G401.6 (cell line): ENCODE measurements around the gene CDH3.

Source experiments
- FAIRE-seq: peaks from 2 replicates; lab custom pipeline; 2012; peaks lifted over from hg19 to GRCh38; lab: Jason Lieb, UNC

Gene CDH3

GRCh38 chr16:68644715-68645493, at the start of gene CDH3:
TSS of gene CDH3 (plus strand) at chr16:68645310. CDS start at chr16:68645380, 70 bp downstream.
- FAIRE-seq = no peak

- no peak for FAIRE-seq
Observed at GRCh38 chr16:68596266-68596665, 48.8 kb upstream of the CDH3 start.

- FAIRE-seq = no peak
Observed at GRCh38 chr16:68599586-68599985, 45.5 kb upstream of the CDH3 start.

GRCh38 chr16:68605746-68606145, 39.4 kb upstream of the CDH3 start:
- no peak for FAIRE-seq

GRCh38 chr16:68607443-68607842, 37.7 kb upstream of the CDH3 start:
- FAIRE-seq = no peak

GRCh38 chr16:68608330-68608729, 36.8 kb upstream of the CDH3 start:
- no peak for FAIRE-seq

GRCh38 chr16:68612996-68613395, 32.1 kb upstream of the CDH3 start:
- FAIRE-seq = no peak

- FAIRE-seq = no peak
Observed at GRCh38 chr16:68617734-68618133, 27.4 kb upstream of the CDH3 start.

- no peak for FAIRE-seq
Observed at GRCh38 chr16:68626557-68626956, 18.6 kb upstream of the CDH3 start.

- FAIRE-seq = no peak
Observed at GRCh38 chr16:68627951-68628425, 17.1 kb upstream of the CDH3 start.

- no peak for FAIRE-seq
Observed at GRCh38 chr16:68629351-68629910, 15.7 kb upstream of the CDH3 start.

- no peak for FAIRE-seq
Observed at GRCh38 chr16:68636064-68636560, 9.0 kb upstream of the CDH3 start.

- FAIRE-seq = no peak
Observed at GRCh38 chr16:68636818-68637217, 8.3 kb upstream of the CDH3 start.

GRCh38 chr16:68640972-68641371, 4.1 kb upstream of the CDH3 start:
- no peak for FAIRE-seq

- FAIRE-seq = no peak
Observed at GRCh38 chr16:68642047-68642435, 3.1 kb upstream of the CDH3 start.

GRCh38 chr16:68642436-68643101, 2.5 kb upstream of the CDH3 start:
- FAIRE-seq = no peak

GRCh38 chr16:68643227-68643626, 1.9 kb upstream of the CDH3 start:
- FAIRE-seq = no peak

- no peak for FAIRE-seq
Observed at GRCh38 chr16:68643847-68644246, 1.3 kb upstream of the CDH3 start.

GRCh38 chr16:68644296-68644695, 814 bp upstream of the CDH3 start:
- no peak for FAIRE-seq

- FAIRE-seq = no peak
Observed at GRCh38 chr16:68645494-68646388, 631 bp downstream of the CDH3 start.

- no peak for FAIRE-seq
Observed at GRCh38 chr16:68646953-68647659, 2.0 kb downstream of the CDH3 start.

- no peak for FAIRE-seq
Observed at GRCh38 chr16:68651136-68651535, 6.0 kb downstream of the CDH3 start.
